ENCODE results near the gene GSDME. TPM values are rescaled to one million over a fixed set of nuclear protein-coding genes. Genes with fewer than 3 reads are reported as not detected.

Gene GSDME
- total and polyA plus RNA-seq, 2 of the 4 experiments (the other 2 are of a cell fraction): 75.2 to 78.7 TPM

DNA sequence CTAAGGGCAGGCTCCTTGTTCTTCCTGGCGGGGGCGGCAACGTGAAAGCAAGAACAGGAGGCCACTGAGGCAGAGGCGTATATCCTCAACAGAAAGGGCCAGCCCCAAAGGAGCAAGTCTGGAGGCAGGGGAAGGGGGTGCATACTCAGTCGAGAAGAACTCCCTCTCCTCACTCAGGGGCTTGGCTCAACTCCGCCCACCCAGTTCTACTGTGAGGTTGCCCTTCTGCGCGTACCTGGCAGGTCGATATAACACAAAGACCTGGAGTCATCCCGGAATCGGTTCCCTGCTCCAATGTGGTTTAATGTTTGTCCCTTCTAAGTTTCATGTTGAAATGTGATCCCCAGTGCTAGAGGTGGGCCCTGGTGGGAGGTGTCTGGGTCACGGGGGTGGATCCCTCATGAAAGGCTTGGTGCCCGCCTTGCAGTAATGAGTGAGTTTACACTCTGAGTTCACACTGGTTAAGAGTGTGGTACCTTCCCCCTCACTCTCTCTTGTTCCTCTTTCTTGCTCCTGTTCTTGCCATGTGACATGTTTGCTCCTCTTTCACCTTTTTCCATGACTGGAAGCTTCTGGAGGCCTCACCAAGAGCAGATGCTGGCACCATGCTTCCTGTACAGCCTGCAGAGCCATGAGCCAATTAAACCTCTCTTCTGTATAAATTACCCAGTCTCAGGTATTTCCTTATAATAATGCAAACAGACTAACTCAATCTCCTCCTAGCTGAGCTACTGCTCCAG lies 32.6 kb downstream of the GSDME start:
- Histone ChIP-seq H3K9me3 (ENCODE audit: control insufficient read depth, insufficient read depth, low read length) (no peaks in the 10 kb centered on the region), H3K4ac (ENCODE audit: low read depth, low read length) (no peak overlapping the region), H4K5ac (ENCODE audit: low read depth, low read length) (no peak overlapping the region), H2BK5ac (ENCODE audit: low read depth, low read length, poor library complexity, severe bottlenecking) (no peak overlapping the region), H3K27ac (ENCODE audit: insufficient read depth, low read length) (no peak overlapping the region), H4K91ac (ENCODE audit: insufficient read depth, low read depth, low read length) (no peak overlapping the region), H2BK120ac (ENCODE audit: low read depth, low read length) (no peak overlapping the region), H3K23ac (ENCODE audit: low read depth, low read length) (no peak overlapping the region), H3K79me1 (ENCODE audit: low read depth in 1 of 2, low read length in 2 of 2) (peaks cover 36 to 63% of the 10 kb centered on the region in 2 experiments), H3K9ac (ENCODE audit: low read depth, low read length) (no peak overlapping the region), H3K9me1 (ENCODE audit: insufficient read depth, low read length) (peaks cover 11% of the 10 kb centered on the region; the same call in 1 of the 2 replicates), H2BK20ac (ENCODE audit: low read depth, low read length) (no peak overlapping the region), H4K8ac (ENCODE audit: low read depth in 2 of 2, low read length in 2 of 2) (no peak overlapping the region), H3K36me3 (ENCODE audit: control insufficient read depth, insufficient read depth, low read length) (peaks cover 2% of the 10 kb centered on the region), H3K27me3 (ENCODE audit: control insufficient read depth, insufficient read depth, low read length) (no peaks in the 10 kb centered on the region), H2AFZ (replicated peaks; ENCODE audit: low read length, poor library complexity) (no peak overlapping the region), H2BK15ac (ENCODE audit: low read depth, low read length) (no peak overlapping the region), H3K14ac (replicated peaks; ENCODE audit: low read depth, low read length) (no peak overlapping the region), H3K4me1 (ENCODE audit: control insufficient read depth, insufficient read depth, low read length) (peaks cover 2% of the 10 kb centered on the region; the same call in 1 of the 2 replicates), H3K18ac (ENCODE audit: low read depth, low read length) (no peak overlapping the region), H4K20me1 (ENCODE audit: insufficient read depth, low read length) (no peaks in the 10 kb centered on the region), H3K4me2 (ENCODE audit: low read depth, low read length) (no peak overlapping the region), H2AK5ac (ENCODE audit: low read depth, low read length) (no peak overlapping the region), H3K56ac (ENCODE audit: extremely low read depth, insufficient read depth, low read length) (no peak overlapping the region), H2AK9ac (replicated peaks; ENCODE audit: low read depth, low read length, poor library complexity) (peak overlapping the region; percentile 3), H3K4me3 (ENCODE audit: insufficient read depth, low read depth, low read length) (no peak overlapping the region)
- POLR2A ChIA-PET (ENCODE audit: unreplicated experiment): no interaction called here
- ATAC-seq (ENCODE audit: low read depth) (no peak), DNase-seq (no peak)
- dilution Hi-C loops (cut with HindIII; ENCODE audit: low sequenced_read_pairs, unreplicated experiment) (no loop called here), intact Hi-C loops (cut with micrococcal nuclease) (no loop called here), in situ Hi-C loops (cut with MboI; ENCODE audit: low sequenced_read_pairs) (no loop called here)
- BruUV-seq (replicated peaks): no TSS peak
- CTCF ChIA-PET: no interaction called here
- TF ChIP-seq RFX5 (IDR thresholded peaks at IDR 0.05; ENCODE audit: low read depth, low read length) (no peak), POLR2A (IDR thresholded peaks at IDR 0.05; ENCODE audit: low read depth, low read length) (no peak), RCOR1 (IDR thresholded peaks at IDR 0.05; ENCODE audit: insufficient replicate concordance, low read length) (no peak)
- TF ChIP-seq, protein P1, sequence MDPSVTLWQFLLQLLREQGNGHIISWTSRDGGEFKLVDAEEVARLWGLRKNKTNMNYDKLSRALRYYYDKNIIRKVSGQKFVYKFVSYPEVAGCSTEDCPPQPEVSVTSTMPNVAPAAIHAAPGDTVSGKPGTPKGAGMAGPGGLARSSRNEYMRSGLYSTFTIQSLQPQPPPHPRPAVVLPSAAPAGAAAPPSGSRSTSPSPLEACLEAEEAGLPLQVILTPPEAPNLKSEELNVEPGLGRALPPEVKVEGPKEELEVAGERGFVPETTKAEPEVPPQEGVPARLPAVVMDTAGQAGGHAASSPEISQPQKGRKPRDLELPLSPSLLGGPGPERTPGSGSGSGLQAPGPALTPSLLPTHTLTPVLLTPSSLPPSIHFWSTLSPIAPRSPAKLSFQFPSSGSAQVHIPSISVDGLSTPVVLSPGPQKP (IDR thresholded peaks at IDR 0.05; ENCODE audit: borderline replicate concordance, low read depth, low read length): no peak
- WGBS, 2 experiments (ENCODE audit: extremely low coverage in 2 of 2, insufficient read length in 1 of 2): 100% methylated on average over 1 of the region's 13 CpGs; no CpG with 5 or more reads in 1 of the 2 experiments
